ENCODE measurements around the gene CCNL1.

DNA sequence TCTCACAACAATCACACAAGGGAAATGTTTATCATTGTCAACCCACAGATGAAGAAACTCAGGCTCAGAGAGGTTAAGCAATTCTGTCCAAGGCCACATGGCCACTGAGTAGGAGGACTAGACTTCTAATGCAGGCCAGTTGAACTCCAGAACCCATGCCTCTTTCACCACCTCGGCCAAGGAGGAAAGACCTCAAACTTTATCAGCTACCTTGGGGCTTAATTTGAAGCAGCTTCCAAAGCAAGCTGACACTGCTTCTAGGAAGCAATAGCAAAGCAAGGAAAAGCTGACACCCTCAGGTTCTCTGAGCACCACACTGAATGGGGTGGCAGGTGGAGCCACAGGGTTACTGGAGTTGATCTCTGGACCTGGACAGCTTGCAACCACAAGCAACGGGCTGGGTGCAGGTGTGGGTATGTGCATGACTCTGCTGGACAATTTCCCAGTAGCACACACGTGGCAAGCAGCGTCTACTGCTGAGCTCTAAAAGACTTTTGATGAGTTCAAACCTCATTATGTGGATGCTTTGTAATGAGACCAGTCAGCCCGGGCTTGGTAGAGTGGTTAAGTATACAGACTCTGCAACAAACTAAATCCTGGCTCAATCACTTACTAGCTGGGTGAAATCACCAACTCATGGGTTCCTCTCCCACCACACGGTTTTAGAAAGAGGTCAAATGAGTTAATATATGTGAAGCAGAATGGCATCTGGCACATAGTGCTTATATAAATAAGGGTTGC lies 23.1 kb downstream of the CCNL1 start:
- TF ChIP-seq POLR2AphosphoS5 (IDR thresholded peaks at IDR 0.05; ENCODE audit: low read depth): no peak
- TF ChIP-seq, protein P1, sequence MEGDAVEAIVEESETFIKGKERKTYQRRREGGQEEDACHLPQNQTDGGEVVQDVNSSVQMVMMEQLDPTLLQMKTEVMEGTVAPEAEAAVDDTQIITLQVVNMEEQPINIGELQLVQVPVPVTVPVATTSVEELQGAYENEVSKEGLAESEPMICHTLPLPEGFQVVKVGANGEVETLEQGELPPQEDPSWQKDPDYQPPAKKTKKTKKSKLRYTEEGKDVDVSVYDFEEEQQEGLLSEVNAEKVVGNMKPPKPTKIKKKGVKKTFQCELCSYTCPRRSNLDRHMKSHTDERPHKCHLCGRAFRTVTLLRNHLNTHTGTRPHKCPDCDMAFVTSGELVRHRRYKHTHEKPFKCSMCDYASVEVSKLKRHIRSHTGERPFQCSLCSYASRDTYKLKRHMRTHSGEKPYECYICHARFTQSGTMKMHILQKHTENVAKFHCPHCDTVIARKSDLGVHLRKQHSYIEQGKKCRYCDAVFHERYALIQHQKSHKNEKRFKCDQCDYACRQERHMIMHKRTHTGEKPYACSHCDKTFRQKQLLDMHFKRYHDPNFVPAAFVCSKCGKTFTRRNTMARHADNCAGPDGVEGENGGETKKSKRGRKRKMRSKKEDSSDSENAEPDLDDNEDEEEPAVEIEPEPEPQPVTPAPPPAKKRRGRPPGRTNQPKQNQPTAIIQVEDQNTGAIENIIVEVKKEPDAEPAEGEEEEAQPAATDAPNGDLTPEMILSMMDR (IDR thresholded peaks at IDR 0.05; ENCODE audit: insufficient read depth, low read length): no peak
- TF ChIP-seq, protein P2, sequence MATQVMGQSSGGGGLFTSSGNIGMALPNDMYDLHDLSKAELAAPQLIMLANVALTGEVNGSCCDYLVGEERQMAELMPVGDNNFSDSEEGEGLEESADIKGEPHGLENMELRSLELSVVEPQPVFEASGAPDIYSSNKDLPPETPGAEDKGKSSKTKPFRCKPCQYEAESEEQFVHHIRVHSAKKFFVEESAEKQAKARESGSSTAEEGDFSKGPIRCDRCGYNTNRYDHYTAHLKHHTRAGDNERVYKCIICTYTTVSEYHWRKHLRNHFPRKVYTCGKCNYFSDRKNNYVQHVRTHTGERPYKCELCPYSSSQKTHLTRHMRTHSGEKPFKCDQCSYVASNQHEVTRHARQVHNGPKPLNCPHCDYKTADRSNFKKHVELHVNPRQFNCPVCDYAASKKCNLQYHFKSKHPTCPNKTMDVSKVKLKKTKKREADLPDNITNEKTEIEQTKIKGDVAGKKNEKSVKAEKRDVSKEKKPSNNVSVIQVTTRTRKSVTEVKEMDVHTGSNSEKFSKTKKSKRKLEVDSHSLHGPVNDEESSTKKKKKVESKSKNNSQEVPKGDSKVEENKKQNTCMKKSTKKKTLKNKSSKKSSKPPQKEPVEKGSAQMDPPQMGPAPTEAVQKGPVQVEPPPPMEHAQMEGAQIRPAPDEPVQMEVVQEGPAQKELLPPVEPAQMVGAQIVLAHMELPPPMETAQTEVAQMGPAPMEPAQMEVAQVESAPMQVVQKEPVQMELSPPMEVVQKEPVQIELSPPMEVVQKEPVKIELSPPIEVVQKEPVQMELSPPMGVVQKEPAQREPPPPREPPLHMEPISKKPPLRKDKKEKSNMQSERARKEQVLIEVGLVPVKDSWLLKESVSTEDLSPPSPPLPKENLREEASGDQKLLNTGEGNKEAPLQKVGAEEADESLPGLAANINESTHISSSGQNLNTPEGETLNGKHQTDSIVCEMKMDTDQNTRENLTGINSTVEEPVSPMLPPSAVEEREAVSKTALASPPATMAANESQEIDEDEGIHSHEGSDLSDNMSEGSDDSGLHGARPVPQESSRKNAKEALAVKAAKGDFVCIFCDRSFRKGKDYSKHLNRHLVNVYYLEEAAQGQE (IDR thresholded peaks at IDR 0.05; ENCODE audit: insufficient replicate concordance, low read depth): no peak
